ENCODE measurements around the gene TNS3.

TNS3 gene

GRCh38 chr7:47502240-47502877 lies 79.6 kb downstream of the TNS3 start:
- no peak for DNase-seq

GRCh38 chr7:47501406-47501805 lies 80.5 kb downstream of the TNS3 start:
- DNase-seq, result no peak

- DNase-seq, result no peak
These were observed 81.8 kb downstream of the TNS3 start for GRCh38 chr7:47500103-47500563.

GRCh38 chr7:47498229-47499056 lies 83.5 kb downstream of the TNS3 start:
- no peak for DNase-seq

- DNase-seq, result no peak
These were observed 84.4 kb downstream of the TNS3 start for GRCh38 chr7:47497367-47498096.

- DNase-seq, result no peak
These were observed 85.2 kb downstream of the TNS3 start for GRCh38 chr7:47496666-47497065.

GRCh38 chr7:47496056-47496665 lies 85.8 kb downstream of the TNS3 start:
- no peak for DNase-seq

GRCh38 chr7:47493976-47494911 lies 87.7 kb downstream of the TNS3 start:
- DNase-seq, result no peak

GRCh38 chr7:47492716-47493325 lies 89.1 kb downstream of the TNS3 start:
- DNase-seq, result no peak

GRCh38 chr7:47490501-47491265 lies 91.2 kb downstream of the TNS3 start:
- no peak for DNase-seq

- no peak for DNase-seq
These were observed 92.3 kb downstream of the TNS3 start for GRCh38 chr7:47489624-47490023.

GRCh38 chr7:47488969-47489342 lies 93.0 kb downstream of the TNS3 start:
- no peak for DNase-seq

GRCh38 chr7:47488201-47488968 lies 93.5 kb downstream of the TNS3 start:
- no peak for DNase-seq

GRCh38 chr7:47485640-47486435 lies 96.1 kb downstream of the TNS3 start:
- no peak for DNase-seq

- no peak for DNase-seq
These were observed 96.8 kb downstream of the TNS3 start for GRCh38 chr7:47484923-47485639.

- no peak for DNase-seq
These were observed 97.5 kb downstream of the TNS3 start for GRCh38 chr7:47484457-47484856.

GRCh38 chr7:47483604-47484273 lies 98.2 kb downstream of the TNS3 start:
- DNase-seq, result no peak
